Kidney epithelial cell (primary cell): ENCODE data around the gene SHB. TPM values are rescaled to one million over a fixed set of nuclear protein-coding genes. Genes with fewer than 3 reads are reported as not detected.
"Not testable (repeated sequence)": the region's sequence is repeated elsewhere in the genome, so short reads cannot be mapped to it uniquely, and the experiment has no call there.

ENCODE experiments used
- DNase-seq: peaks from one replicate; pipeline ENCODE4 v3.0.0-alpha.2; 2010; ENCODE audit warnings: low read depth
- H3K27me3 ChIP-seq: 2 replicates; pipeline ENCODE4 v1.6.0; 2011; ENCODE audit warnings: low read length; ENCODE audit not compliant: control insufficient read depth, insufficient read depth
- H3K36me3 ChIP-seq: 2 replicates; pipeline ENCODE4 v1.5.1; 2011; ENCODE audit warnings: low read length; ENCODE audit not compliant: control insufficient read depth, insufficient read depth
- H3K4me3 ChIP-seq: 2 replicates; pipeline ENCODE4 v1.5.1; 2011; ENCODE audit warnings: low read depth, mild to moderate bottlenecking, control low read depth, low read length
- CTCF ChIP-seq: IDR thresholded peaks from 2 replicates; pipeline ENCODE4 v1.5.1; 2011; ENCODE audit warnings: mild to moderate bottlenecking, moderate library complexity, low read length, control low read depth, inconsistent platforms; ENCODE audit not compliant: insufficient read depth, poor library complexity, severe bottlenecking
- total RNA-seq: library from RNA; depleted of rRNA; stranded (reverse); fragments of >200 nt; gene quantifications from 2 replicates; pipeline ENCODE4 v1.2.3, GENCODE V29; 2015

The SHB gene
- total RNA-seq, 1 donor from 2014 or later, result 39.1 TPM

DNA sequence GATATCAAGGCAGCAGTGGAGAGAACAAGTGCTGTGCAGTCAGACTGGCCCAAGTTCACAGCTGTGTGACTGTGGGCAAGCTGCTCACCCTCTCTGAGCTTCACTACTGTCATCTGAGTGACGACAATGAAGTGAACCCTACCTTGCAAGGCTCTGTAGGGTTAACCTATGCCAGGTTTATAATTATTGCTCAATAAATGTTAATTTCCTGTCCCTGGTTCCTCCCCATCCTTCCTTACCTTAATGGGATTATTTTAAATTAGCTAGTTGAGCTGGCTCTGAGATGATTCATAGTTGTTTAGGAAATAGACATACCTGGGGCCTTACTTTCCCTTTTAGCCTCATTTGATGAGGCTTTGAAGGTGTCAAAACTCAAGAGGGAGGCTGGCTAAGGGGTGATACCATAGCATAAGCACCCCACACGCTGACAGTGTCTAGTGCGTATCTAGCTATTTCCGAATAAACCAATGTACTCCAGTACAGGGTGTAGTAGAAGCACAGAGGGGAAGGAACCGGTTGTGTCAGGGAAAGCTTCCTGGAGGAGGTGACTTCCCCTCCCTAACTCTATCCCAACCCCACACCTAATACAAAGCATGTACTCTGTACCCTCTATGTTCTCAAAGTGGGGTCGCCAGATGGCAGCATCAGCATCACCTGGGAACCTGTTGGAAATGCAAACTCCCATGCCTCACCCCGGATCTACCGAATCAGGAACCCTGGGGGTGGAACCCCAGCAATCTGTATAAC is 101.8 kb downstream of the SHB start:
- Histone ChIP-seq H3K27me3 (no peaks in the 10 kb centered on the region), H3K4me3 (no peak overlapping the region), H3K36me3 (no peaks in the 10 kb centered on the region)
- DNase-seq, result no peak
- TF ChIP-seq CTCF, result no peak

DNA sequence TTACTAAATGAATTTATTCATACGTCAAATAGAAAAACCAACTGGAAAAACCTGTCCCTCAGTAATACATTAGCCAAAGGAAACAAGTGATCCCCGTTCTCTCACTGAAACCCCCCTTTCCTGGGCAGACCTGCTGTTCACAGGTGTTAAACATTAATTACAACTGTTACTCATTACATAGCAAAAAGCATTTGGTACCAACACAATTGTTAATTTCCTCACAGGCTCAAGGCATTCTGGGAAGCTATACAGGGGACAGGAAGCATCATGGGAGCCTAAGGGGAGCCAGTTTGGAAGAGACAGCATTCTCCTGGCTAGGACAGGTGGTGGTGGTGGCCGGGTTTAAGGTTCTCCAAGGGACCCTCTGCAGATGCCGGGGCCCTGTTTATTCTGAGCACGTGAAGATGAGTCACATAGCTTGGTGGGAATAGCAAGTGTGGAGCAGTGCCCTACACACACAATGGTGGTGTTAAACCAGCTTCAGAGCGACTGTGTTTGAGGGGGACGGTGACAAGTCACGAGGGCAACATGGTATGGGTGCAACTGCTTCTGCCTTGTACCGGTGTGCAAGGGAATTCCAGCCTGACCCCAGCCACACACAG is 102.5 kb downstream of the SHB start:
- peak; percentile 72 for DNase-seq
- TF ChIP-seq CTCF, result no peak
- Histone ChIP-seq H3K4me3 (no peak overlapping the region), H3K36me3 (no peaks in the 10 kb centered on the region), H3K27me3 (no peaks in the 10 kb centered on the region)

DNA sequence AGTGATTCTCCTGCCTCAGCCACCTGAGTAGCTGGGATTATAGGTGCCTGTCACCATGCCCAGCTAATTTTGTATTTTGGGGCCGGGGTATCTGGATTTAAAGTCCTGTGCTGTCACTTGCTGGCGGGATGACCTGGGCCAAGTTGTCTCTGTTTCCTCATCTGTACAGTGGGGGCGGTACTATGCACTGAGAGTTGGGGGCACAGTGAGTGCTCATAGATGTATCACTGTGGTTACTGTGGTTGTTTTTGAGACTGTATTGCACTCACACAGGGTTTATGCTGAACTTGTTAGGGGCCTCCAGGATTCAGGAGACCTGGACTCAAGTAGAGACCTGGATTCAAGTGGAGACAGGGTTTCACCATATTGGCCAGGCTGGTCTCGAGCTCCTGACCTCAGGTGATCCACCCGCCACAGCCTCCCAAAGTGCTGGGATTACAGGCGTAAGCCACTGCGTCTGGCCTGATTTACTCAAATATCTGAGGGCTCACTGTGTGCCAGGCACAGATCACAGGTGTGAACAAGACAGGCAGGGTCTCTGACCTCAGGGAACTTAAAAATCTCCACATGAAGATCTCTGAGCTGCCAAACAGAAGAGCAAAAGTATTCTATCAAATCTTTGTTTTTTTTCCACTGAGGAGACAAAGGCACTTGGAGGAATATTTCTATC is 103.2 kb downstream of the SHB start:
- not testable (repeated sequence) for DNase-seq, H3K36me3 ChIP-seq

DNA sequence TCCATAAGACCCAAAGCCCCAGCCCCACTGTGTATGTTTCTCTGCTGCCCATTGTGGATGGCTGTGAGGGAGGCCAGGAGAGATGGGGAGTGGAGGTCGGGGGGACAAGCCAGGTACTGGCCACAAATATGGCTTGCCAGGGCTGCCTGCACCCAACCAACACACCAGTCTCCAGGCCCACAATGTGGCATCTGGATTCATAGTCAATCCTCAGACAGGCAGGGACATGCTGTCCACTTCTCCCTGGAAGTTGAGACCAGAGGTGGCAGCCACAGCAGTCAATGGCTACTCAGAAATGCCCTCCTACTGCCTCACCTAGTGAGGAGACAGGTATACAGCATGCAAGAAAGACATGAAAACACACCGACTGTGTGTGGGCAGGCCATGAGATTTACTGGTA is 103.9 kb downstream of the SHB start:
- H3K4me3 ChIP-seq, result no peak overlapping the region
- no peaks in the 10 kb centered on the region for H3K36me3 ChIP-seq
- no peak for DNase-seq
- H3K27me3 ChIP-seq, result no peaks in the 10 kb centered on the region
- no peak for TF ChIP-seq CTCF

More for the DNA sequence above, 103.2 kb downstream of the SHB start:
- not testable (repeated sequence) for H3K4me3 ChIP-seq, H3K27me3 ChIP-seq

DNA sequence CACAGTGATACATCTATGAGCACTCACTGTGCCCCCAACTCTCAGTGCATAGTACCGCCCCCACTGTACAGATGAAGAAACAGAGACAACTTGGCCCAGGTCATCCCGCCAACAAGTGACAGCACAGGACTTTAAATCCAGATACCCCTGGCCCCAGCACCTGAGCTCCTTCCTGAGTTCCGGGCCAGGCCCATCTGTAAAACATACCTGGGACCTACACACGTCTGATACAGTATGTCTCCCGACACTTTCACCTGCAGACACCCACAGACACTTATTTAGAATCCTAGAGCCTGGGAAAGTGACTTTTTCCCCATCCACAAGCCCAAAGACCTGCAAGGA is 104.3 kb downstream of the SHB start:
- no peak for TF ChIP-seq CTCF
- Histone ChIP-seq H3K36me3 (no peaks in the 10 kb centered on the region), H3K4me3 (no peak overlapping the region), H3K27me3 (no peaks in the 10 kb centered on the region)
- no peak for DNase-seq

GRCh38 chr9:37963936-37964739 is 104.9 kb downstream of the SHB start:
- DNase-seq, result no peak
- TF ChIP-seq CTCF, result no peak
- H3K36me3 ChIP-seq, result no peaks in the 10 kb centered on the region
- no peaks in the 10 kb centered on the region for H3K27me3 ChIP-seq
- no peak overlapping the region for H3K4me3 ChIP-seq
